Activated CD8-positive, alpha-beta T cell treated with anti-CD3 and anti-CD28 coated beads for 36 hours (primary cell): ENCODE measurements around the gene CDC14A. TPM values are rescaled to one million over a fixed set of nuclear protein-coding genes. Genes with fewer than 3 reads are reported as not detected.

ENCODE experiments used
- ATAC-seq: fragments of 200-7000 bp; cut with Tn5 transposase; one replicate; pipeline ENCODE4 v1.10.0; 2021; ENCODE audit warnings: mild to moderate bottlenecking, moderate library complexity
- CTCF ChIA-PET: fragments of 350-600 bp; sonication (Branson Sonifier 250); formaldehyde crosslinking; loops from one replicate; lab custom pipeline; 2021; ENCODE audit warnings: antibody characterized with exemption; lab: Charles Lee
- POLR2A ChIA-PET: fragments of 350-600 bp; sonication (Branson Sonifier 250); formaldehyde crosslinking; loops from one replicate; lab custom pipeline; 2021; ENCODE audit warnings: antibody characterized with exemption; lab: Charles Lee
- DNase-seq: peaks from one replicate; pipeline ENCODE4 v3.0.0-alpha.2; 2020
- H3K27ac Mint-ChIP-seq: one replicate; pipeline ENCODE4 v1.8.0; 2021; ENCODE audit warnings: mild to moderate bottlenecking, mixed read lengths
- H3K27me3 Mint-ChIP-seq: one replicate; pipeline ENCODE4 v1.8.0; 2021; ENCODE audit warnings: mixed read lengths
- H3K36me3 Mint-ChIP-seq: one replicate; pipeline ENCODE4 v1.8.0; 2021; ENCODE audit warnings: low read depth, mixed read lengths
- H3K4me1 Mint-ChIP-seq: one replicate; pipeline ENCODE4 v1.8.0; 2021; ENCODE audit warnings: low read depth, mixed read lengths
- H3K4me3 Mint-ChIP-seq: one replicate; pipeline ENCODE4 v1.8.0; 2021; ENCODE audit warnings: mild to moderate bottlenecking, moderate library complexity, mixed read lengths
- H3K9me3 Mint-ChIP-seq: one replicate; pipeline ENCODE4 v1.8.0; 2021; ENCODE audit warnings: mixed read lengths
- intact Hi-C: fragments of 100-400 bp; cut with micrococcal nuclease; formaldehyde crosslinking; loops from one replicate; pipeline ENCODE4 v1.10.0; 2022
- total RNA-seq, 2 experiments: library from RNA; stranded (reverse); gene quantifications; one replicate each; pipeline ENCODE4 v1.2.3, GENCODE V29; 2021
- TF ChIP-seq, protein P1 (sequence below): fragments of 200-600 bp; IDR thresholded peaks from one replicate; pipeline ENCODE4 v1.8.0; 2022; ENCODE audit warnings: antibody characterized with exemption, mild to moderate bottlenecking

CDC14A gene
- total RNA-seq, 2 experiments from 2014 or later, result 14.3 to 17.2 TPM

DNA sequence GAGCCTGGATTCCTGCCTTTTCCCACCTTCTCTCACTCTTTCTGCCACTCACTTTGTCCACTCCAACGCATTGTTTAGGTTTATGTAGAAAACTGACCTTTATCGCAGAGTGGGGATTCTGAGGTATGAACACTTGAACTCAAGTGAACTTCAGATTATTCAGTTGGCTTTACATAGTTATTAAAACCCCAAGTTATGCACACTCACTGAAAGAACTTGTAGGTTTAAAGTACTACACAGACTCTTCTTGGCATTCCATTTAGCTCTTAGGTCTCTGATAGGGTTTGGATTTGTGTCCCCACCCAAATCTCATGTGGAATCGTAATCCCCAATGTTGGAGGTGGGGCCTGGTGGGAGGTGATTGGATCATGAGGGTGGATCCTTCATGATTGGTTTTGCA, 46.4 kb upstream of the CDC14A start:
- intact Hi-C loops, result no loop called here
- CTCF ChIA-PET, result interaction anchor here (0.9 kb wide), 1 partner anchor 16 kb away, joined by 4 read pairs; no protein-coding TSS in a partner anchor
- Mint-ChIP-seq H3K27ac (no peak overlapping the region), H3K4me3 (no peak overlapping the region), H3K9me3 (peaks cover 6% of the 10 kb centered on the region), H3K27me3 (no peaks in the 10 kb centered on the region), H3K4me1 (peaks cover 7% of the 10 kb centered on the region), H3K36me3 (no peaks in the 10 kb centered on the region)
- TF ChIP-seq, protein P1, sequence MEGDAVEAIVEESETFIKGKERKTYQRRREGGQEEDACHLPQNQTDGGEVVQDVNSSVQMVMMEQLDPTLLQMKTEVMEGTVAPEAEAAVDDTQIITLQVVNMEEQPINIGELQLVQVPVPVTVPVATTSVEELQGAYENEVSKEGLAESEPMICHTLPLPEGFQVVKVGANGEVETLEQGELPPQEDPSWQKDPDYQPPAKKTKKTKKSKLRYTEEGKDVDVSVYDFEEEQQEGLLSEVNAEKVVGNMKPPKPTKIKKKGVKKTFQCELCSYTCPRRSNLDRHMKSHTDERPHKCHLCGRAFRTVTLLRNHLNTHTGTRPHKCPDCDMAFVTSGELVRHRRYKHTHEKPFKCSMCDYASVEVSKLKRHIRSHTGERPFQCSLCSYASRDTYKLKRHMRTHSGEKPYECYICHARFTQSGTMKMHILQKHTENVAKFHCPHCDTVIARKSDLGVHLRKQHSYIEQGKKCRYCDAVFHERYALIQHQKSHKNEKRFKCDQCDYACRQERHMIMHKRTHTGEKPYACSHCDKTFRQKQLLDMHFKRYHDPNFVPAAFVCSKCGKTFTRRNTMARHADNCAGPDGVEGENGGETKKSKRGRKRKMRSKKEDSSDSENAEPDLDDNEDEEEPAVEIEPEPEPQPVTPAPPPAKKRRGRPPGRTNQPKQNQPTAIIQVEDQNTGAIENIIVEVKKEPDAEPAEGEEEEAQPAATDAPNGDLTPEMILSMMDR, result no peak
- no peak for DNase-seq
- POLR2A ChIA-PET, result no interaction called here
- no peak for ATAC-seq

- H3K27me3 Mint-ChIP-seq, result no peaks in the 10 kb centered on the region
- POLR2A ChIA-PET, result no interaction called here
- no peak overlapping the region for H3K4me3 Mint-ChIP-seq
- H3K27ac Mint-ChIP-seq, result peak overlapping the region; percentile 2
- ATAC-seq, result peak; percentile 68
- H3K9me3 Mint-ChIP-seq, result peaks cover 6% of the 10 kb centered on the region
- intact Hi-C loops, result no loop called here
- H3K4me1 Mint-ChIP-seq, result peaks cover 7% of the 10 kb centered on the region
- no peaks in the 10 kb centered on the region for H3K36me3 Mint-ChIP-seq
- TF ChIP-seq, protein P1, result no peak
- no peak for DNase-seq
- CTCF ChIA-PET, result interaction anchor here (0.9 kb wide), 1 partner anchor 10 kb away, joined by 3 read pairs; no protein-coding TSS in a partner anchor
Measured at GRCh38 chr1:100306735-100307313, 45.5 kb upstream of the CDC14A start.

- intact Hi-C loops, result no loop called here
- CTCF ChIA-PET, result no interaction called here
- ATAC-seq (peak; percentile 34), DNase-seq (no peak)
- Mint-ChIP-seq H3K4me3 (no peak overlapping the region), H3K9me3 (peaks cover 6% of the 10 kb centered on the region), H3K27ac (no peak overlapping the region), H3K4me1 (peaks cover 7% of the 10 kb centered on the region), H3K36me3 (no peaks in the 10 kb centered on the region), H3K27me3 (no peaks in the 10 kb centered on the region)
- POLR2A ChIA-PET, result no interaction called here
- TF ChIP-seq, protein P1, result no peak
Measured at GRCh38 chr1:100308777-100309176, 43.5 kb upstream of the CDC14A start.

DNA sequence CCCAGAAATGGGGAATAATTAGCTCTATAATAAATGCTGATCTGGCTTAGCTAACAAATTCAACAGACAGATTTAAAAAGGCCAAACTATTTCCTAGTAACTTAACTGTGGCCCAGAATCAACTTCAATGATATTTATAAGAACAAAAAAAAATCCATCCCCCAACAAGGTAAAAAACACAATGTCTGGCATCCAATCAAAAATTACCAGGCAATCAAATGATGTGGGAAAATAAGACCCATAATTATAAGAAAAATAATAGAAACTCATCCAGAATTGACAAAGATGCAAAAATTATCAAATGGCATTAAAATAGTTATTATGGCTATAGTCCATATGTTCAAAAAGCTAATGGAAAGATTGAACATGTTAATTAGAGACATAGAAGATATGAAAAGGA, 42.4 kb upstream of the CDC14A start:
- Mint-ChIP-seq H3K36me3 (no peaks in the 10 kb centered on the region), H3K4me1 (peaks cover 7% of the 10 kb centered on the region), H3K4me3 (no peak overlapping the region), H3K9me3 (peaks cover 6% of the 10 kb centered on the region), H3K27me3 (no peaks in the 10 kb centered on the region), H3K27ac (no peak overlapping the region)
- no peak for ATAC-seq
- ChIA-PET POLR2A (interaction anchor here (1.4 kb wide), 1 partner anchor 10 kb away, joined by 5 read pairs; no protein-coding TSS in a partner anchor), CTCF (interaction anchor here (0.7 to 1.0 kb wide), 2 partner anchors 9 to 13 kb away, joined by 3 read pairs; no protein-coding TSS in a partner anchor)
- no peak for DNase-seq
- TF ChIP-seq, protein P1, result no peak
- intact Hi-C loops, result no loop called here

GRCh38 chr1:100313382-100313781, 38.9 kb upstream of the CDC14A start:
- Mint-ChIP-seq H3K4me3 (no peak overlapping the region), H3K4me1 (no peaks in the 10 kb centered on the region), H3K36me3 (no peaks in the 10 kb centered on the region), H3K9me3 (peaks cover 24% of the 10 kb centered on the region), H3K27ac (no peak overlapping the region), H3K27me3 (no peaks in the 10 kb centered on the region)
- POLR2A ChIA-PET, result no interaction called here
- DNase-seq (no peak), ATAC-seq (no peak)
- intact Hi-C loops, result no loop called here
- CTCF ChIA-PET, result no interaction called here
- TF ChIP-seq, protein P1, result no peak
